WI38 (cell line): ENCODE data around the gene SRRM1.
"Not testable (repeated sequence)": the region's sequence is repeated elsewhere in the genome, so short reads cannot be mapped to it uniquely, and the experiment has no call there.

Source experiments
- H3K4me3 ChIP-seq: 2 replicates; pipeline ENCODE4 v1.5.1; 2011; ENCODE audit warnings: low read depth, mild to moderate bottlenecking, control low read depth, low read length
- TF ChIP-seq, protein P1 (sequence below): IDR thresholded peaks from 2 replicates; pipeline ENCODE4 v1.5.1; 2012; ENCODE audit warnings: low read depth, mild to moderate bottlenecking, control low read depth, low read length

SRRM1 gene

DNA sequence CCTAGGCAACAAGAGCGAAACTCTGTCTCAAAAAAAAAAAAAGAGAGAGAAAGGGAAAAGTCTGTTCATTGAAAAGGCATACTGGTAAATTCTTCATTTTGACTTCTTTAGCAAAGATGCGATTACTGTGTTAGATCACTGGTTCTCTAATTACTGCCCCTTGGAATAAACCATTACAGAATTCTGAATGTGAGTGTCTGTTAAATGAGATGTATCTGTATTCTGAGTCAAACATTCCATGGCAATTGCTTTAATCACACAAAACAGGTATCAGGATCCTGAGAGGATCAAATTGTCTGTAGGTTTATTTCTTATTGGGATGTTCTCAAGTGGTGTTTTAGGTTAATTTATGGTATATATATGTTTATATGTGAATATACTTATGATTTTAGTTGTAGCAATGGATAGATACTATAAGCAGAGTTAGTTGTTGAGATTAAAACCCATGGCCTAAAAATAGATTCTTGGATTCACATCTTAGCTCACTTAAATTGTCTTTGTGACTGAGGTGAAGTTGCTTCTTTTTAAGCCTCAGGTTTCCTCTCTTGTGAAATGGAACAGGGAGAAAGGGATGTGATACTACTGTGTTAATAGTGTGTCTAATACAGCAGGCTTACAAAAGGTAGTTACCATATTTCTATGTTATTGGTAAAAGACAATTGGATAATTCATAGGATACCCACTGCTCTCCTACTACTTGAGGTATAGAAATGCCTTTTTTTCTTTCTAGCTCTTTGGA lies 16.2 kb downstream of the SRRM1 start:
- no peak overlapping the region for H3K4me3 ChIP-seq
- TF ChIP-seq, protein P1, sequence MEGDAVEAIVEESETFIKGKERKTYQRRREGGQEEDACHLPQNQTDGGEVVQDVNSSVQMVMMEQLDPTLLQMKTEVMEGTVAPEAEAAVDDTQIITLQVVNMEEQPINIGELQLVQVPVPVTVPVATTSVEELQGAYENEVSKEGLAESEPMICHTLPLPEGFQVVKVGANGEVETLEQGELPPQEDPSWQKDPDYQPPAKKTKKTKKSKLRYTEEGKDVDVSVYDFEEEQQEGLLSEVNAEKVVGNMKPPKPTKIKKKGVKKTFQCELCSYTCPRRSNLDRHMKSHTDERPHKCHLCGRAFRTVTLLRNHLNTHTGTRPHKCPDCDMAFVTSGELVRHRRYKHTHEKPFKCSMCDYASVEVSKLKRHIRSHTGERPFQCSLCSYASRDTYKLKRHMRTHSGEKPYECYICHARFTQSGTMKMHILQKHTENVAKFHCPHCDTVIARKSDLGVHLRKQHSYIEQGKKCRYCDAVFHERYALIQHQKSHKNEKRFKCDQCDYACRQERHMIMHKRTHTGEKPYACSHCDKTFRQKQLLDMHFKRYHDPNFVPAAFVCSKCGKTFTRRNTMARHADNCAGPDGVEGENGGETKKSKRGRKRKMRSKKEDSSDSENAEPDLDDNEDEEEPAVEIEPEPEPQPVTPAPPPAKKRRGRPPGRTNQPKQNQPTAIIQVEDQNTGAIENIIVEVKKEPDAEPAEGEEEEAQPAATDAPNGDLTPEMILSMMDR = no peak

- H3K4me3 ChIP-seq = no peak overlapping the region
- TF ChIP-seq, protein P1 = no peak
Observed at GRCh38 chr1:24659993-24660665, 17.0 kb downstream of the SRRM1 start.

GRCh38 chr1:24664507-24665033 lies 21.5 kb downstream of the SRRM1 start:
- no peak overlapping the region for H3K4me3 ChIP-seq
- TF ChIP-seq, protein P1 = no peak

- TF ChIP-seq, protein P1 = no peak
- no peak overlapping the region for H3K4me3 ChIP-seq
Observed at GRCh38 chr1:24666794-24667193, 23.7 kb downstream of the SRRM1 start.

- H3K4me3 ChIP-seq = not testable (repeated sequence)
Observed at GRCh38 chr1:24671372-24671771, 28.3 kb downstream of the SRRM1 start.

DNA sequence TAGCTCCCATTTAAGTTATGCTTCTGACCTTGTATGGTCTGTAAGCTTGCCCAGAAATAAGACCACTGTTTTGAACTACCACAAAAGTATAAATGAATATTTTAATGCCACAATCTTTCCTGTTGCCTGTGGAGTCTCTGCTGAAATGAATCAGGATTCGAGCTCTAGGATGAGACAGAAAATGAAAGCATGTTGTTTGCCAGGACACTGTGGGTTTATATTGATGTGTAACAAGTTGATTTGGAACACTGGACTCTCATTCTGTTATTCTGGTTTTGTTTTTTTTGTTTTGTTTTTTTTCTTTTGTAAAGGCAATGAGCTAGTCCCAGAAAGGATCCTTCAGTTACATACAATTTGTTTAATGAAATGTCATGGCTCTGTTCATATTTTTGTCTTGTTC lies 29.6 kb downstream of the SRRM1 start:
- not testable (repeated sequence) for H3K4me3 ChIP-seq

GRCh38 chr1:24673341-24673740 lies 30.2 kb downstream of the SRRM1 start:
- TF ChIP-seq, protein P1 = no peak
- no peak overlapping the region for H3K4me3 ChIP-seq

DNA sequence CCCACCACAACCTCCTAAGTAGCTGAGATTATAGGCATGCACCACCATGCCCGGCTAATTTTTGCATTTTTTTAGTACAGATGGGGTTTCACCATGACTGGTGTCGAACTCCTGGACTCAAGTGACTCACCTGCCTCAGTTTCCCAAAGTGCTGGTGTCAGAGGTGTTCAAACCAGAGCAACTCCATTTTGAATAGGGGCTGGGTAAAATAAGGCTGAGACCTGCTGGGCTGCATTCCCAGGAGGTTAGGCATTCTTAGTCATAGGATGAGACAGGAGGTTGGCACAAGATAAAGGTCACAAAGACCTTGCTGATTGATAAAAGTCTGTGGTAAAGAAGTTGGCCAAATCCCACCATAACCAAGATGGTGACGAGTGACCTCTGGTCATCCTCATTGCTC lies 35.3 kb downstream of the SRRM1 start:
- H3K4me3 ChIP-seq = not testable (repeated sequence)

GRCh38 chr1:24679725-24680124 lies 36.6 kb downstream of the SRRM1 start:
- TF ChIP-seq, protein P1 = no peak
- no peak overlapping the region for H3K4me3 ChIP-seq
